Mesodermal cell (in vitro differentiated cells): ENCODE results near the gene DIPK1B.

Experiments used
- H3K27ac ChIP-seq: 2 replicates; pipeline ENCODE4 v1.7.0; 2013; ENCODE audit warnings: mild to moderate bottlenecking, low read depth, low read length, moderate library complexity; ENCODE audit not compliant: severe bottlenecking
- H3K36me3 ChIP-seq: 2 replicates; pipeline ENCODE4 v1.7.1; 2013; ENCODE audit warnings: mild to moderate bottlenecking, low read length, moderate library complexity; ENCODE audit not compliant: control insufficient read depth, insufficient read depth
- H3K4me1 ChIP-seq: one replicate; pipeline ENCODE4 v1.7.1; 2013; ENCODE audit warnings: mild to moderate bottlenecking, low read length; ENCODE audit not compliant: insufficient read depth, control insufficient read depth, poor library complexity, severe bottlenecking
- H3K4me3 ChIP-seq: 2 replicates; pipeline ENCODE4 v1.7.0; 2013; ENCODE audit warnings: low read length, control low read depth, mild to moderate bottlenecking; ENCODE audit not compliant: insufficient read depth, poor library complexity, severe bottlenecking; ENCODE audit errors: extremely low read depth
- H3K9me3 ChIP-seq: 2 replicates; pipeline ENCODE4 v1.7.1; 2013; ENCODE audit warnings: mild to moderate bottlenecking, low read length, moderate library complexity; ENCODE audit not compliant: control insufficient read depth
- WGBS, 2 experiments: methylation state at CpG; one replicate each; pipeline ENCODE4 v1.1.5; 2013; ENCODE audit warnings: missing lambda C conversion rate in 2 of 2; ENCODE audit not compliant: insufficient coverage in 2 of 2; 5-methylcytosine and 5-hydroxymethylcytosine counted together

DIPK1B gene

GRCh38 chr9:136742591-136743391 lies 30.4 kb downstream of the DIPK1B start, which contains the start of gene LCN10:
LCN10 (minus strand) TSS chr9:136742940; CDS start chr9:136742903, 37 bp downstream.
- no peaks in the 10 kb centered on the region for H3K36me3 ChIP-seq
- H3K4me1 ChIP-seq: no peaks in the 10 kb centered on the region
- 70 to 74% methylated on average over 12 to 16 of the region's 25 CpGs for WGBS, 2 experiments
- no peaks in the 10 kb centered on the region for H3K9me3 ChIP-seq
- H3K27ac ChIP-seq: no peak within 1 kb of the TSS
- no peak within 1 kb of the TSS for H3K4me3 ChIP-seq

GRCh38 chr9:136743639-136744211 lies 31.4 kb downstream of the DIPK1B start:
- WGBS, 2 experiments: 92 to 93% methylated on average over 14 to 16 of the region's 16 CpGs
- Histone ChIP-seq H3K9me3 (no peaks in the 10 kb centered on the region), H3K4me1 (no peaks in the 10 kb centered on the region), H3K27ac (no peak overlapping the region), H3K4me3 (no peak overlapping the region), H3K36me3 (no peaks in the 10 kb centered on the region)

- Histone ChIP-seq H3K4me3 (no peak overlapping the region), H3K36me3 (no peaks in the 10 kb centered on the region), H3K9me3 (no peaks in the 10 kb centered on the region), H3K4me1 (no peaks in the 10 kb centered on the region), H3K27ac (no peak overlapping the region)
- 93 to 95% methylated on average over 10 to 11 of the region's 18 CpGs for WGBS, 2 experiments
Measured at GRCh38 chr9:136744773-136745172, 32.4 kb downstream of the DIPK1B start.

GRCh38 chr9:136745389-136746154 lies 33.2 kb downstream of the DIPK1B start:
- 88 to 92% methylated on average over 20 to 21 of the region's 23 CpGs for WGBS, 2 experiments
- H3K27ac ChIP-seq: no peak overlapping the region
- H3K4me3 ChIP-seq: no peak overlapping the region
- no peaks in the 10 kb centered on the region for H3K4me1 ChIP-seq
- H3K9me3 ChIP-seq: no peaks in the 10 kb centered on the region
- H3K36me3 ChIP-seq: no peaks in the 10 kb centered on the region

GRCh38 chr9:136746155-136746490 lies 33.8 kb downstream of the DIPK1B start:
- H3K4me1 ChIP-seq: no peaks in the 10 kb centered on the region
- no peak overlapping the region for H3K4me3 ChIP-seq
- WGBS, 2 experiments: 88 to 93% methylated on average over 8 to 9 of the region's 22 CpGs
- no peaks in the 10 kb centered on the region for H3K36me3 ChIP-seq
- peaks cover under 1% of the 10 kb centered on the region for H3K9me3 ChIP-seq
- no peak overlapping the region for H3K27ac ChIP-seq

GRCh38 chr9:136746621-136747020 lies 34.2 kb downstream of the DIPK1B start:
- Histone ChIP-seq H3K4me1 (no peaks in the 10 kb centered on the region), H3K36me3 (no peaks in the 10 kb centered on the region), H3K4me3 (no peak overlapping the region), H3K27ac (no peak overlapping the region), H3K9me3 (peaks cover 6% of the 10 kb centered on the region)
- WGBS, 2 experiments: 92 to 94% methylated on average over 15 of the region's 18 CpGs

- 85 to 93% methylated on average over 17 to 22 of the region's 22 CpGs for WGBS, 2 experiments
- Histone ChIP-seq H3K27ac (no peak overlapping the region), H3K4me1 (no peaks in the 10 kb centered on the region), H3K36me3 (no peaks in the 10 kb centered on the region), H3K4me3 (no peak overlapping the region), H3K9me3 (peaks cover 13% of the 10 kb centered on the region)
Measured at GRCh38 chr9:136747161-136748060, 35.0 kb downstream of the DIPK1B start.

GRCh38 chr9:136748201-136748600 lies 35.8 kb downstream of the DIPK1B start, which contains the start of gene LCN6:
LCN6 (minus strand) TSS chr9:136748525; CDS start chr9:136748483, 42 bp downstream.
- no peak within 1 kb of the TSS for H3K27ac ChIP-seq
- no peaks in the 10 kb centered on the region for H3K4me1 ChIP-seq
- H3K9me3 ChIP-seq: peaks cover 13% of the 10 kb centered on the region
- H3K36me3 ChIP-seq: no peaks in the 10 kb centered on the region
- H3K4me3 ChIP-seq: no peak within 1 kb of the TSS
- WGBS, 2 experiments: 76 to 88% methylated on average over 5 of the region's 8 CpGs

- no peak overlapping the region for H3K27ac ChIP-seq
- no peak overlapping the region for H3K4me3 ChIP-seq
- H3K36me3 ChIP-seq: no peaks in the 10 kb centered on the region
- H3K4me1 ChIP-seq: no peaks in the 10 kb centered on the region
- peaks cover 13% of the 10 kb centered on the region for H3K9me3 ChIP-seq
- WGBS, 2 experiments: 91 to 94% methylated on average over 17 to 19 of the region's 21 CpGs
Measured at GRCh38 chr9:136748666-136749611, 36.6 kb downstream of the DIPK1B start.
